GM21360 (cell line): Measurements from ENCODE around the gene LHPP.
A peak's percentile ranks its signal among the peaks of the same experiment; 100 is the strongest.

ENCODE experiments used
- ATAC-seq: cut with Tn5 transposase; IDR thresholded peaks from one replicate; pipeline ENCODE4 v1.9.1; 2021; ENCODE audit warnings: mild to moderate bottlenecking, moderate library complexity; ENCODE audit not compliant: unreplicated experiment

The LHPP gene

DNA sequence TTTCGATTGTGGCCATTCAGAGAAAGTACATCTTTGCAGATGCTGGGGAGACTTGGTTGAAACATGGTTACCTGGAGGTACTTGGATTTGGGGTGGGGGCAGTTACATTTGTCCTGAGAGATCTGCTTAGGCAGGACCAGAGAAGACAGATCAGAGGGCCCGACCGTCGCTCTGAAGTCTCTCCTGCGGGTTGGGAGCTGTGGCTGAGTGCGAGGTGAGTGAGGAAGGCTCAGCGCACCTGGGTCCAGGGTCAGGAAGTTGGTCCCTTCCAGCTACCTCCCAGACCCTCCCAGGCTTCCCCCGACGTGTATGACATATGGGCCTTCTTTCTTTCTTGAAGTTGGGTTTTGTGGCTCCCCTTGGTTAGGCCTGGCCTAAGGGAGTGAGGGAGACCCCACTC, 56.3 kb downstream of the LHPP start:
- ATAC-seq: no peak

DNA sequence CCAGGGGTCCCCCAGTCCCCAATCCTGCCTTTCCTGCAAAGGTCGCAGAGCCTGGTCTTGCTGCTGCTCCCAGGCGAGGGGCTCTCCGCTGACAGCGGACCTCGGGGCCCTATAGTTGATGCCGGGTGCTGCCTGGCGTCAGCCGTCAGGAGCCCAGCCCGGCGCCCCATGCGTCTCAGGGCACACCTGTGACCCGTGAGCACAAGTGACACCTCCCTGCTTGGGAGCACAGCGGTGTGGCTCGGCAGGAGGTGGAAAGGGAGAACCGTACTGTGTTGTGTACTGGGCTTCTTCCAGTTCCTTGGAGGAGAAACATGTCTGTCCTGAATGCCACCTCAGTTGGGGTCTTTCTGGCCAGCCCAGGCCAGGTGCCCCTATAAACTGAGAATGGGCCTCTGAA, 56.7 kb downstream of the LHPP start:
- no peak for ATAC-seq

GRCh38 chr10:124520558-124521428, 59.2 kb downstream of the LHPP start:
- ATAC-seq: no peak

DNA sequence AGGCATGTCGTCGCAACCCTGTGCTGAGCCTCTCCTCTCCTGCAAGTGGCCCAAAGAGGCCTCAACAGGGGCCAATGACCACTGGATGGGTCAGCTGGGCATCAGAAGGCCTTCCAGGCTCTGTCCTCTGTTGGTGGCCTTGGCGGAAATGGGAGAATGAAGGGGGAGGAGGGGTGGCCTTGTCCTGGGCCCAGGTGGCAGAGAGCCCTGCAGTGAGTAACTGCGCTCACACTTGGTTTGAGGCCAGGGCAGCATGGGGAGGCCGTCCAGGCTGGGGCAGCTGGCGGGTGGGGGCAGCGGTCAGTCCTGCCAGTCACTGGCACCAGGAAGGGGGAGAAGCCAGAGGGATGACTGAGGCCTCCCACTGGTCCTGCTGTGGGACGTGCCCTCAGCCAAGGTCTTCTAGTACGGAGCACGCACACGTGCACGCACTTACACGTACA, 59.8 kb downstream of the LHPP start:
- no peak for ATAC-seq

- ATAC-seq: no peak
Observed at GRCh38 chr10:124522131-124522932, 60.7 kb downstream of the LHPP start.

DNA sequence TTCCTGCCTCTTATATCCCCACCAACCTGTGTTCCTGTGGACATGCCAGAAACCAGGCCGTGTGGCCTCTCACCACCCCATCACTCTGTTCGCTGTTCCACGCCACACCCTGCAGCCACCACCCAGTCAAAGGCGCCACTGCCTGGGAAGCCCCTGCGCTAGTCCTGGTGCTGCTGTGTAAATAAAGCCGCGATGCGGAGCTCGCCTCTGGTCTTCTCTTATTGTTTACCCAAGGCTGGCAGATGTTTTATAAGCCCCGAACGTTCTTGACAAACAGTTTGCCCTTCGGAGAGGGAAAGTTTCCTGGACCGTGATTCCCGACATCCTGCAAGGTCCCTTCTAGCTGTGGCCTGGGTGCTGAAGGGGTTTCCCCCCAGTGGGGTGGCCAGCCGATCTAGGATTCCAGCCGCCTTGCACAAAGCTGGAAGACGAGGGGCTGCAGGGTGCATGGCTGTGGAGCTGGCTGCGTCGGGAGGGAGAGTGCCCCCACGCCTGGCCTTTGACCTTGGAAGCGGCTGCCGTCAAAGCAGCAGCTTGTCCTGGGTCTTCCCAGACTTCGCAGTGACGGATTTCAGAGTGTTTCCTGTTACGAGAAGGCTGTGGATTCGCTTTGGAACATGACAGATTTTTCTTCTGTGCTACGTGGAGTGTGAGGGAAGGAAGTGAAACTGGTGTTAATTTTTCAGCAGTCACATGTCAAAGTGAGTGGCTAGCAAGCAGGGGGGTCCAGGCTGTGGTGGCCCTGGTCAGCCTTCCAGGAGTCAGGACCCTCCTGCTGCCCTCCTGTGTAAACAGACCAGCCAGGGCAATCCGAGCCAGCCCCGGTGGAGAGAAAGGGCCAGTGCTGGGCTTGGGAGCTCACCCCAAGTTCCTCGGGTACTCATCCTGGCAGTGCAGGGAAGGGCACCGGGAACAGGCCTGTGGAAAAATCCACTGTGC, 61.6 kb downstream of the LHPP start:
- no peak for ATAC-seq

DNA sequence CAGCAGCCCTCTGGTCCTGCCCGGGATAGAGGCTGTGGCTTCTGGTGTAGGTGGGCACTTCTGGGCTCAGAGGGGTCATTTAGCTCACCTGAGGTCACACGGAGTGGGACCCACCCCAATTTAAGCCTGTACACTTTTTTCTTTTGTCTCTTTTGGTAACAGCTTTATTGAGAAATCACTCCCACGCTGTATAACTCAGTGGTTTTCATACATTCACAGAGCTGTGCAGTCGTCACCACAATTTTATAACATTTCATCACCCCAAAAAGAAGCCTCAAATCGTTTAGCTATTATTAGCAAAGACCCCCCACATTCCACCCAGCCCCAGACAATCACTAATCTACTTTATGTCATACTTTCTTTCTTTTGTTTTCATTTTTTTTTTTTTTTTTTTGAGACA, 62.3 kb downstream of the LHPP start:
- ATAC-seq: no peak

DNA sequence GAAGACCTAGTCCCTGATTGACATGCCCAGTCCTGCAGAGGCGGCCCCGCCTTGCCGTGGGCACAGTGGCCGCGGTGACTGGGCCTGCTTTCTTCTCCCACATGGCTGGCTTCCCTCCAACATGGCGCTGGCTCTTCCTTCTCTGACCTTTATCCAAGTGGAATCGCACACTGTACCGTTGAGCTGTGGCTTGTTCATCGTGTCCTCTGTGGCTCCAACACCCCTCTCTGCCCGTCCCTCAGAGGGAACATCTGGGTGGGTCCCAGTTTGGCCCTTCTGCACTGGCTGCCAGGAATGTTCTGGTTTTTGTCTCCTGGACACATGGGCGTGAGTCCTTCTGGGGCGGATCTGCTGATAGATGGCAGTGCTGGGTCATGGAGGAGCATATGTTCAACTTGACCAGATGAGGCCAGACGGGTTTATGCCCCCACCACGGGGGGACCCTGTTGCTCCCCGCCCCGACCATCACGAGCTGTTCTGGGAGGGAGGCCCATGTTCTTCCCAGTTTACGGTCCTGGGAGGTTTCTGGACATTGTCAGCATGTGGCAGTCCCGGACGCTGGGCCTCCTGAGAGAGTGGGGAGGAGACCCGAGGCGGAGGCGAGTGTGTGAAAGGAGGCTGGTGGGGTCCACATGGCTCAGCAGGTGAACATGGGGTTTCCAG, 63.5 kb downstream of the LHPP start:
- no peak for ATAC-seq

GRCh38 chr10:124525751-124526600, 64.4 kb downstream of the LHPP start:
- no peak for ATAC-seq

- ATAC-seq: no peak
Observed at GRCh38 chr10:124526621-124527267, 65.1 kb downstream of the LHPP start.

- no peak for ATAC-seq
Observed at GRCh38 chr10:124527874-124528395, 66.3 kb downstream of the LHPP start.

- peak; percentile 10 for ATAC-seq
Observed at GRCh38 chr10:124529661-124530214, 68.1 kb downstream of the LHPP start.

DNA sequence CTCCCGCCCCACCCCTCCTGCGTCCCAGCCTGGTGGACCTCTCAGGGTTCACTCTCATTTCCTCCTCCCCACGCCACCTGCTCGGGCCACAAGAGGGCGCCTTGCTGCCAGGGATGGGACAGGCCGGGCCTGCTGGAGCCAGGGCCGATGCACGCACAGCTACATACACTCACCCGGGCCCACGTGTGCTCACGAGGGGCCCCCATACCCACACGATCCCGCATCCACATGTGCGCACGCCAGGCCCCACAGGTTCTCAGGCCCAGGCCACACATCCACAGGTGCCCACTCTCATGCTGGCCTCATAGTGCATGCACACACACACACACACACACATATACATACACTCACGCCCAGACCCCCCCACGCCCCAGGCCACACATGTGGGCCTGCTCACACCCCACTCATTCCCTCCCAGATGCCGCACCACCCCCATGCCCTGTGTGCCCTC, 68.6 kb downstream of the LHPP start:
- peak; percentile 76 for ATAC-seq

- no peak for ATAC-seq
Observed at GRCh38 chr10:124530816-124531215, 69.2 kb downstream of the LHPP start.

- ATAC-seq: no peak
Observed at GRCh38 chr10:124532106-124532641, 70.6 kb downstream of the LHPP start.

GRCh38 chr10:124532788-124533187, 71.2 kb downstream of the LHPP start:
- no peak for ATAC-seq

- no peak for ATAC-seq
Observed at GRCh38 chr10:124533266-124533665, 71.6 kb downstream of the LHPP start.

DNA sequence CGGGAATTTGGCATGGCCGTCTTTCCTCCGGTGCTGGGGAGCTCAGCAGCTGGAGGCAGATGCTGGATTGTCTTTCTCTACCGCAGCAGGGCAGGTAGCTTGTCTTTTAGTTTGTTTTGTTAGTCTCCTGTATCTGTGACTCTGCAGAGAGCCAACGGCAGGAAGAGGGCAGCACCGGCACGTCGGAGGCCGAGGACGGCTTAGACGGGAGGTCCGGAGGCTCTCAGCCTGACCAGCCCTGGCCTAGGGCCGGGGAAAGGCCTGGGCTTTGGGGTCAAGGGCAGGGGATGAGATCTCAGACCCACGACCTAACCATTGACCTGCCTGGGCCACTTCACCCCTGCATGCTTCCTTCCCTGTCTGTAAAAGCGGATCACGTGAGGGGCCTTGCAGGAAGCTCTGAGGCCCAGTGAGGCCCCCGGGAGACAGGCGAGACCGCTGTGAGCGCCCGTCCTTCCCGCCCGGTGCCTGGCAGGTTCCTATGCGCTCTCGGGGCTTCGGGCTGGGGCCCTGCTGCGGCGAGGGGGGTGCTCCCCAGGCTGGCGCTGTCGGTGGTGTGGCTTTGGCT, 72.7 kb downstream of the LHPP start:
- no peak for ATAC-seq
